Measurements from ENCODE around the gene SYNGR1.

The SYNGR1 gene

GRCh38 chr22:39408173-39408572 is 58.4 kb downstream of the SYNGR1 start:
- H3K23ac ChIP-seq (ENCODE audit: low read depth, low read length, poor library complexity) = no peak overlapping the region
- no peak overlapping the region for H3K9ac ChIP-seq (ENCODE audit: low read depth, low read length, poor library complexity)

GRCh38 chr22:39408807-39409206 is 59.0 kb downstream of the SYNGR1 start:
- H2BK12ac ChIP-seq (ENCODE audit: low read length) = no peak overlapping the region
- H3K9ac ChIP-seq (ENCODE audit: low read depth, low read length, poor library complexity) = no peak overlapping the region
- H3K27me3 ChIP-seq (ENCODE audit: control insufficient read depth in 3 of 3, insufficient read depth in 3 of 3, low read depth in 1 of 3, low read length in 3 of 3) = no peaks in the 10 kb centered on the region
- no CpG with 5 or more reads among the region's 1 CpG for WGBS, 2 donors (ENCODE audit: extremely low coverage in 2 of 2, insufficient read length in 2 of 2, insufficient replicate concordance in 1 of 2)
- H2AK5ac ChIP-seq (ENCODE audit: low read depth, low read length) = no peak overlapping the region
- no peak overlapping the region for H3K23ac ChIP-seq (ENCODE audit: low read depth, low read length, poor library complexity)
- no peak overlapping the region for H2BK15ac ChIP-seq (ENCODE audit: low read length)
- H3K14ac ChIP-seq (ENCODE audit: low read length) = no peak overlapping the region
- no peaks in the 10 kb centered on the region for H3K9me3 ChIP-seq (replicated peaks in 1 of 2; ENCODE audit: control insufficient read depth in 2 of 2, insufficient read depth in 1 of 2, low read depth in 1 of 2, low read length in 2 of 2)
- H3K4ac ChIP-seq (ENCODE audit: low read length) = no peak overlapping the region
- DNase-seq (ENCODE audit: low spot score) = no peak
- H2BK120ac ChIP-seq (ENCODE audit: low read depth, low read length) = no peak overlapping the region
- H3K27ac ChIP-seq (replicated peaks; ENCODE audit: low read length) = no peak overlapping the region
- no peak overlapping the region for H3K18ac ChIP-seq (ENCODE audit: low read length)
- H3K4me3 ChIP-seq (ENCODE audit: low read length in 2 of 2) = no peak overlapping the region
- no peak overlapping the region for H4K91ac ChIP-seq (ENCODE audit: low read depth, low read length, poor library complexity)
- peaks cover 6% of the 10 kb centered on the region for H3K79me1 ChIP-seq (ENCODE audit: low read depth, low read length)
- H3K36me3 ChIP-seq (replicated peaks in 1 of 2; ENCODE audit: control insufficient read depth in 2 of 2, insufficient read depth in 2 of 2, low read length in 2 of 2) = peaks cover 0 to 5% of the 10 kb centered on the region in 2 donors
- no peak overlapping the region for H2BK5ac ChIP-seq (ENCODE audit: low read length)
- H4K8ac ChIP-seq (ENCODE audit: low read depth, low read length) = no peak overlapping the region
- H2AFZ ChIP-seq (ENCODE audit: low read length) = no peak overlapping the region
- peaks cover 6 to 11% of the 10 kb centered on the region in 2 donors for H3K4me1 ChIP-seq (ENCODE audit: control insufficient read depth in 2 of 2, insufficient read depth in 1 of 2, low read depth in 1 of 2, low read length in 2 of 2)
- no peak overlapping the region for H3K4me2 ChIP-seq (ENCODE audit: insufficient read depth, low read length, poor library complexity, severe bottlenecking)

More at GRCh38 chr22:39408173-39408572, 58.4 kb downstream of the SYNGR1 start:
- Histone ChIP-seq H3K4me2 (ENCODE audit: insufficient read depth, low read length, poor library complexity, severe bottlenecking) (no peak overlapping the region), H3K4ac (ENCODE audit: low read length) (no peak overlapping the region), H3K18ac (ENCODE audit: low read length) (no peak overlapping the region), H3K4me1 (ENCODE audit: control insufficient read depth in 2 of 2, insufficient read depth in 1 of 2, low read depth in 1 of 2, low read length in 2 of 2) (peaks cover 6 to 11% of the 10 kb centered on the region in 2 donors), H4K8ac (ENCODE audit: low read depth, low read length) (no peak overlapping the region), H2AK5ac (ENCODE audit: low read depth, low read length) (no peak overlapping the region), H3K79me1 (ENCODE audit: low read depth, low read length) (peaks cover 7% of the 10 kb centered on the region), H2BK5ac (ENCODE audit: low read length) (no peak overlapping the region), H4K91ac (ENCODE audit: low read depth, low read length, poor library complexity) (no peak overlapping the region), H2AFZ (ENCODE audit: low read length) (no peak overlapping the region), H2BK12ac (ENCODE audit: low read length) (no peak overlapping the region), H3K27ac (replicated peaks; ENCODE audit: low read length) (no peak overlapping the region), H3K14ac (ENCODE audit: low read length) (no peak overlapping the region), H2BK15ac (ENCODE audit: low read length) (no peak overlapping the region), H3K27me3 (ENCODE audit: control insufficient read depth in 3 of 3, insufficient read depth in 3 of 3, low read depth in 1 of 3, low read length in 3 of 3) (no peaks in the 10 kb centered on the region), H3K36me3 (replicated peaks in 1 of 2; ENCODE audit: control insufficient read depth in 2 of 2, insufficient read depth in 2 of 2, low read length in 2 of 2) (peaks cover under 1 to 7% of the 10 kb centered on the region in 2 donors), H3K9me3 (replicated peaks in 1 of 2; ENCODE audit: control insufficient read depth in 2 of 2, insufficient read depth in 1 of 2, low read depth in 1 of 2, low read length in 2 of 2) (no peaks in the 10 kb centered on the region), H2BK120ac (ENCODE audit: low read depth, low read length) (no peak overlapping the region), H3K4me3 (ENCODE audit: low read length in 2 of 2) (no peak overlapping the region)
- no CpG with 5 or more reads among the region's 11 CpGs for WGBS, 2 donors (ENCODE audit: extremely low coverage in 2 of 2, insufficient read length in 2 of 2, insufficient replicate concordance in 1 of 2)
- DNase-seq (ENCODE audit: low spot score) = no peak

- Histone ChIP-seq H3K4ac (ENCODE audit: low read length) (no peak overlapping the region), H2BK120ac (ENCODE audit: low read depth, low read length) (no peak overlapping the region), H3K4me3 (ENCODE audit: low read length in 2 of 2) (no peak overlapping the region), H2BK12ac (ENCODE audit: low read length) (no peak overlapping the region), H3K4me1 (ENCODE audit: control insufficient read depth in 2 of 2, insufficient read depth in 1 of 2, low read depth in 1 of 2, low read length in 2 of 2) (peaks cover 6 to 11% of the 10 kb centered on the region in 2 donors), H4K91ac (ENCODE audit: low read depth, low read length, poor library complexity) (no peak overlapping the region), H3K36me3 (replicated peaks in 1 of 2; ENCODE audit: control insufficient read depth in 2 of 2, insufficient read depth in 2 of 2, low read length in 2 of 2) (peaks cover 0 to 5% of the 10 kb centered on the region in 2 donors), H3K27me3 (ENCODE audit: control insufficient read depth in 3 of 3, insufficient read depth in 3 of 3, low read depth in 1 of 3, low read length in 3 of 3) (no peaks in the 10 kb centered on the region), H3K9me3 (replicated peaks in 1 of 2; ENCODE audit: control insufficient read depth in 2 of 2, insufficient read depth in 1 of 2, low read depth in 1 of 2, low read length in 2 of 2) (no peaks in the 10 kb centered on the region), H3K14ac (ENCODE audit: low read length) (no peak overlapping the region), H3K9ac (ENCODE audit: low read depth, low read length, poor library complexity) (no peak overlapping the region), H3K4me2 (ENCODE audit: insufficient read depth, low read length, poor library complexity, severe bottlenecking) (no peak overlapping the region), H2AK5ac (ENCODE audit: low read depth, low read length) (no peak overlapping the region), H3K23ac (ENCODE audit: low read depth, low read length, poor library complexity) (peak overlapping the region; percentile 40), H3K27ac (replicated peaks; ENCODE audit: low read length) (no peak overlapping the region), H3K79me1 (ENCODE audit: low read depth, low read length) (peaks cover 4% of the 10 kb centered on the region), H2BK5ac (ENCODE audit: low read length) (no peak overlapping the region), H3K18ac (ENCODE audit: low read length) (no peak overlapping the region), H2AFZ (ENCODE audit: low read length) (no peak overlapping the region), H4K8ac (ENCODE audit: low read depth, low read length) (no peak overlapping the region), H2BK15ac (ENCODE audit: low read length) (no peak overlapping the region)
- no peak for DNase-seq (ENCODE audit: low spot score)
- WGBS, 2 donors (ENCODE audit: extremely low coverage in 2 of 2, insufficient read length in 2 of 2, insufficient replicate concordance in 1 of 2) = no CpG with 5 or more reads among the region's 11 CpGs
Observed at GRCh38 chr22:39409516-39410029, 59.8 kb downstream of the SYNGR1 start.

GRCh38 chr22:39410264-39410663 is 60.5 kb downstream of the SYNGR1 start:
- Histone ChIP-seq H3K4ac (ENCODE audit: low read length) (no peak overlapping the region), H2BK5ac (ENCODE audit: low read length) (no peak overlapping the region), H3K18ac (ENCODE audit: low read length) (no peak overlapping the region), H3K4me3 (ENCODE audit: low read length in 2 of 2) (no peak overlapping the region), H4K8ac (ENCODE audit: low read depth, low read length) (no peak overlapping the region), H3K23ac (ENCODE audit: low read depth, low read length, poor library complexity) (no peak overlapping the region), H3K36me3 (replicated peaks in 1 of 2; ENCODE audit: control insufficient read depth in 2 of 2, insufficient read depth in 2 of 2, low read length in 2 of 2) (peaks cover 3 to 10% of the 10 kb centered on the region in 2 donors), H2BK12ac (ENCODE audit: low read length) (no peak overlapping the region), H2AK5ac (ENCODE audit: low read depth, low read length) (no peak overlapping the region), H3K9ac (ENCODE audit: low read depth, low read length, poor library complexity) (no peak overlapping the region), H3K79me1 (ENCODE audit: low read depth, low read length) (peaks cover 4% of the 10 kb centered on the region), H3K14ac (ENCODE audit: low read length) (no peak overlapping the region), H3K4me1 (ENCODE audit: control insufficient read depth in 2 of 2, insufficient read depth in 1 of 2, low read depth in 1 of 2, low read length in 2 of 2) (peaks cover 4 to 6% of the 10 kb centered on the region in 2 donors), H4K91ac (ENCODE audit: low read depth, low read length, poor library complexity) (no peak overlapping the region), H2BK15ac (ENCODE audit: low read length) (no peak overlapping the region), H3K9me3 (replicated peaks in 1 of 2; ENCODE audit: control insufficient read depth in 2 of 2, insufficient read depth in 1 of 2, low read depth in 1 of 2, low read length in 2 of 2) (no peaks in the 10 kb centered on the region), H3K4me2 (ENCODE audit: insufficient read depth, low read length, poor library complexity, severe bottlenecking) (no peak overlapping the region), H3K27ac (replicated peaks; ENCODE audit: low read length) (no peak overlapping the region), H3K27me3 (ENCODE audit: control insufficient read depth in 3 of 3, insufficient read depth in 3 of 3, low read depth in 1 of 3, low read length in 3 of 3) (no peaks in the 10 kb centered on the region), H2AFZ (ENCODE audit: low read length) (no peak overlapping the region), H2BK120ac (ENCODE audit: low read depth, low read length) (no peak overlapping the region)
- no peak for DNase-seq (ENCODE audit: low spot score)
- WGBS, 2 donors (ENCODE audit: extremely low coverage in 2 of 2, insufficient read length in 2 of 2, insufficient replicate concordance in 1 of 2) = no CpG with 5 or more reads among the region's 4 CpGs
